ENCODE data around the gene ZNF609.
"Not testable (repeated sequence)": the region's sequence is repeated elsewhere in the genome, so short reads cannot be mapped to it uniquely, and the experiment has no call there.

ZNF609 gene

GRCh38 chr15:64623347-64623996 lies 163.1 kb downstream of the ZNF609 start:
- DNase-seq (ENCODE audit: low spot score): no peak

- DNase-seq (ENCODE audit: low spot score): no peak
Measured at GRCh38 chr15:64624242-64624641, 163.9 kb downstream of the ZNF609 start.

GRCh38 chr15:64629063-64629462 lies 168.7 kb downstream of the ZNF609 start:
- no peak for DNase-seq (ENCODE audit: low spot score)

- DNase-seq (ENCODE audit: low spot score): no peak
Measured at GRCh38 chr15:64630396-64631107, 170.2 kb downstream of the ZNF609 start.

- DNase-seq (ENCODE audit: low spot score): not testable (repeated sequence)
Measured at GRCh38 chr15:64632639-64633038, 172.3 kb downstream of the ZNF609 start.

- no peak for DNase-seq (ENCODE audit: low spot score)
Measured at GRCh38 chr15:64633332-64633731, 173.0 kb downstream of the ZNF609 start.

GRCh38 chr15:64634027-64634426 lies 173.6 kb downstream of the ZNF609 start:
- DNase-seq (ENCODE audit: low spot score): no peak

GRCh38 chr15:64634576-64635498 lies 174.5 kb downstream of the ZNF609 start:
- DNase-seq (ENCODE audit: low spot score): no peak

- no peak for DNase-seq (ENCODE audit: low spot score)
Measured at GRCh38 chr15:64635499-64636495, 175.4 kb downstream of the ZNF609 start.

GRCh38 chr15:64636556-64636955 lies 176.2 kb downstream of the ZNF609 start:
- DNase-seq (ENCODE audit: low spot score): no peak

- no peak for DNase-seq (ENCODE audit: low spot score)
Measured at GRCh38 chr15:64637412-64637811, 177.0 kb downstream of the ZNF609 start.

GRCh38 chr15:64639744-64640143 lies 179.4 kb downstream of the ZNF609 start:
- DNase-seq (ENCODE audit: low spot score): not testable (repeated sequence)

- no peak for DNase-seq (ENCODE audit: low spot score)
Measured at GRCh38 chr15:64640146-64640871, 179.9 kb downstream of the ZNF609 start.

- DNase-seq (ENCODE audit: low spot score): no peak
Measured at GRCh38 chr15:64642875-64643274, 182.5 kb downstream of the ZNF609 start.

- no peak for DNase-seq (ENCODE audit: low spot score)
Measured at GRCh38 chr15:64643685-64644084, 183.3 kb downstream of the ZNF609 start.

GRCh38 chr15:64644811-64645210 lies 184.4 kb downstream of the ZNF609 start:
- not testable (repeated sequence) for DNase-seq (ENCODE audit: low spot score)

- no peak for DNase-seq (ENCODE audit: low spot score)
Measured at GRCh38 chr15:64645995-64646394, 185.6 kb downstream of the ZNF609 start.

- no peak for DNase-seq (ENCODE audit: low spot score)
Measured at GRCh38 chr15:64647367-64647766, 187.0 kb downstream of the ZNF609 start.

GRCh38 chr15:64650552-64650951 lies 190.2 kb downstream of the ZNF609 start:
- no peak for DNase-seq (ENCODE audit: low spot score)

GRCh38 chr15:64651601-64652191 lies 191.3 kb downstream of the ZNF609 start:
- DNase-seq (ENCODE audit: low spot score): no peak
